T-helper 1 cell treated with Interleukin-12 subunit alpha and Interleukin-12 subunit beta and Interleukin-4 antibody, amounts not matched to agents 30 ng/mL and 1 ng/mL, for 36 hours (primary cell): ENCODE data around the gene C2CD4C. TPM values are rescaled to one million over a fixed set of nuclear protein-coding genes. Genes with fewer than 3 reads are reported as not detected.
"Not testable (repeated sequence)": the region's sequence is repeated elsewhere in the genome, so short reads cannot be mapped to it uniquely, and the experiment has no call there.

Experiments used
- intact Hi-C: fragments of 100-400 bp; cut with micrococcal nuclease; formaldehyde crosslinking; loops from one replicate; pipeline ENCODE4 v1.15.1; 2024
- total RNA-seq: library from RNA; stranded (reverse); gene quantifications from 2 replicates; pipeline ENCODE4 v1.2.3, GENCODE V29; 2022

C2CD4C gene
- total RNA-seq, 1 donor from 2014 or later: not detected

DNA sequence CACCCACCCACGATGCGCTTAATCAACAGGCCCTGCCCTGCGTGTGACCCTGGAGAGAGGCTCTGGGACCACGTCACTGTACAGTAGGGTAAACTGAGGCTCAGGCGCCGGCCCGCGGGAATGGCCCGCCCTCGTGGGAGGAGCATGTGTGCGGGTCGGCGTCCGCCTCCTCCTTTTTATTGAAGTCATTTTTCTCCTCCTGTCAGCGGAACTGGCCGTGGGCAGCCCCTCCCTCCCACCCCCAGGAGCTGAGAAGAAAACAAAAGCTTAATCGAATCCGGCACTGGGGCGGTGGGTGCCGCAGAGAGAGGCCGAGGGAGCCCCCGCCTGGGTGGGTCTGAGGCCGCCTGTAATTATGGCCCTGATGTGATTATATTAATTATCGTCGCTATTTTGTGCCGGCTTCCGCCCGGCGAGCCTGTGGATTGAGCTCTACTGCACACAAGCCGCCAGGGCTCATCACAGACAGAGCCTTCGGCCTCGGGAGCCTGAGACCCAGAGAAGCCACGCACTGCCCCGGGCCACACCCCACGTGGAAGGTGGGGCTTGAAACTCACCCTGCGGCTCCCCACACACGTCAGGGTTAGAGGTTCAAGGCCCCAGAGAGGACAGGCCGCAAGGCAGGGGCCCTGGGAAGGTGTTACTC, 7.0 kb downstream of the C2CD4C start:
- intact Hi-C loops: no loop called here

DNA sequence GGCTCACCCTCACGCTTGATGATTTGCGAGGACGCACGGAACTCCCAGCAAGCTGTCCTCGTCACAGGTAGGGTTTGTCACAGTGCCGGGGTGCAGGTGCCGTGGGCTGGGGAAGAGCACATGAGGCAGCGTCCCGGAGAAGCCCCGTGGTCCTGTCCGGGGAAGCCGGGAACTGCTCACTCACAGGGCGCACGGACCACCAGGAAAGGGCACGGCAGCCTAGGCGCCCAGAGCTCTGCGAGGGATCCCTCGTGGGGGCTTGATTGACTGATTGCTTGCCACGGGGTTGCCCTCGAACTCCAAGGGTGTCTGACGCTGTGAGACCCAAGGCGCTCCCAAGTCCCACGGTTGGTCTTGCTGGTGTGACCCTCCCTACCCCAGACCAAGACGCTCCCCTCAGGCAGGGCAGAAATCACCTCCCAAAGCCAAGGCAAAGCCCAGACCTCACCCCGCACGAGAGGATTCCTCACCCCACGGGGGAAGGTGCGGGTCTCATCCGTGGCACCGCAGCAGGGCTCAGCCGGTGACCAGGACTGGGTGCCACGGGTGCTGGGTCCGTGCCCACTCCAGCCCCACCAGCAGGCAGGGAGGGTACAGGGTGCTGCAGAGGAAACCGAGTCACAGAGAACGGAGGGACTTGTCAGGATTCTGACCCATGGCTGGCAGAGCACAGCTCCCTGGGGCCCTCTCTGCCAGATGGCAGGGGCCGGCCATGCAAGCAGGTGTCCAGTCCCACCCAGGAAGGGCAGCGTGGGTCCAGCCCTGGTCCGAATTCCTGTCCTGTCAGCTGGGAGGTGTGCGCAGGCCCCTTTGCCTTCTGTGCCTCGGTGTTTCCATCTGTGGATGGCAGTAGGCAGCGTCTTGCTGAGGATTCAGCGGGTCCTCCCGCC, 7.7 kb downstream of the C2CD4C start:
- intact Hi-C loops: no loop called here

DNA sequence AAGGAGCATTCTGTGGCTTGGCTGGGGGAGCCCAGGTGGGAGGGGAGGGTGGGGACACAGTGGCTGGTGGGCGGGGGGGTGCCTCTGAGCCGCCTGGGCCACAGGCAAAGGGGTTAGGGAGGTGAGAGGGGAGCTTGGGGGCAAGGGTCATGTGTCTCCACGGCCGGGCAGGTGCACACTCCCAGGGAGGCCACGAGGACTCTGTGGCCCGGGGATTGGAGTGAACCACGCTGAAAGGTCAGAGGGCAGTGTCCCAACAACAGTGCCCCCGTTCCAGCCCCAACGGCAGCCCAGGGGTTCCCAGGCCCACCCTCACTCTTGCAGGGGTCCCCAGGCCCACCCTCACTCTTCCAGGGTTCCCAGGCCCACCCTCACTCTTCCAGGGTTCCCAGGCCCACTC, 9.6 kb downstream of the C2CD4C start:
- intact Hi-C loops: no loop called here

DNA sequence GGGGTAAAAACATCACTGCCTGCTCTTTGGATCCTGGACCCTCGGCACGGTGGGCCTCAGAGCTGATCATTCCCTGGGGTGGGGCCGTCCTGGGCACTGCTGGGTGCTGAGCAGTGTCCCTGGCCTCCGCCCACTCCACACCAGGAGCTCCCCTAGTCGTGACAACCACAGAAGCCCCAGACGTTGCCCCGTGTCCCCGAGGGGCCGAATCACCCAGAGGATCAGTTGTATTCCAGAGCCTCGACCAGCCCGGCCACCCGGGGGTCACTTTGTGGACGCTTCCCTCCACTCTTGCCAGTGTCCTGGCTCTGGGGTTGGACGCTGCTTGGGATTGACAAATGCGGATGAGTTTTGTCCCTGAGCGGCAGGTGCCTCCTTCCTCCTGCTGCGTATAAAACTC, 10.2 kb downstream of the C2CD4C start:
- intact Hi-C loops: no loop called here

DNA sequence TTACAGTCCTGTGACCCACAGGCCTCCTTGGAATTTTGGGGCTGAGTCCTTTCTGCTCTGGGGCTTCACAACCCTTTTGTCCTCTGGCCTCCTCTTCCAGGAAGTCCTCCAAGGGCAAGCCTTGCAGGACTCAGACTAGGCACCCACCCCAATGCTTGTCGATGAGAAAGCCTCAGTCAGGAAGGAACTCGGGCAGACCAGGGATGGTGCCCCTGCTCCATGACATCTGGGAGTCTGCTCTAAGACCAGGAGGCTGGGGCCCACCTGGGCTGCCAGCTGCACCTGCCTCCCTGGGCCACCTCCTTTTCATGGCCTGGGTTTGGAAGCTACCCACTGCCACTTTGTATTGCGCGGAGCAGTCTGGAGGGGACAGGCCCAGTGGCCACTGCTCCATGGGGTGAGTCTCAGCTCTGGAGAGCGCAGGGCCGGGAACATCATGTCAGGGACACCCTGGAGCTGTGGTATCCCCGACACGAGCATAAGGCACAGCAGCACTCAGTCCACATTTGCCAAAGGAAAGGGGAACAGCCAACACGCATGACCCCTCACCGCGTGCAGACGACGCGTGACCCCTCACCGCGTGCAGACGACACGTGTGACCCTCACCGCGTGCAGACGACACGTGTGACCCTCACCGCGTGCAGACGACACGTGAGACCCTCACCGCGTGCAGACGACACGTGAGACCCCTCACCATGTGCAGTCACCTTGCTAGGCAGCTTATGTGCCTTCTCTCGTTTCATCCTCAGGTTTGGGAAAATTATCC, 10.8 kb downstream of the C2CD4C start:
- intact Hi-C loops: no loop called here

DNA sequence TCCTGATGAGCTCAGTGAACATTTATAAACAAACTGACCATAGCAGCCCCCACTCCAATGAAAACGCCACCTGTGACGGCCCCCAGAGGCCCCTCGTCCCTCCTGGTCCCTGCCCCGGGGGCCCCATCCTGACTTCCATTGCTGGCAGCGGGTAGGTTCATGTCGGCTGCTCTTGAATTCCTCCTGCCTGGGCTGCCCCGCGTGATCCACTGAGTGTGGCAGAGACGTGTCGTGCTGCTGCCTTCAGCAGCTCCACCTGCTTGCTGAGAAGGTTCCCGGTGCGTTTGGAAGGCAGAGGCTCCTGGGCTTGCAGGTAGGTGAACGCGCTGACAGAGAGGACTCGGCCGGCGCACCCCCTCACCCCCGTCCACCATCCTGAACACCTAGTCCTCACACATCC, 11.6 kb downstream of the C2CD4C start:
- intact Hi-C loops: no loop called here

DNA sequence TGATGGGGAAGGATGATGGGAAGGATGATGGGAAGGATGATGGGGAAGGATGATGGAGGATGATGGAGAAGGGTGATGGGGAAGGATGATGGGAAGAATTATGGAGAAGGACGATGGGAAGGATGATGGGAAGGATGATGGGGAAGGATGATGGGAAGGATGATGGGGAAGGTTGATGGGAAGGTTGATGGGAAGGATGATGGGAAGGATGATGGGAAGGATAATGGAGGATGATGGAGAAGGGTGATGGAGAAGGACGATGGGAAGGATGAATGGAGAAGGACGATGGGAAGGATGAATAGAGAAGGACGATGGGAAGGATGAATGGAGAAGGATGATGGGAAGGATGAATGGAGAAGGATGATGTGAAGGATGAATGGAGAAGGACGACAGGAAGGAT, 13.5 kb downstream of the C2CD4C start:
- intact Hi-C loops: no loop called here

DNA sequence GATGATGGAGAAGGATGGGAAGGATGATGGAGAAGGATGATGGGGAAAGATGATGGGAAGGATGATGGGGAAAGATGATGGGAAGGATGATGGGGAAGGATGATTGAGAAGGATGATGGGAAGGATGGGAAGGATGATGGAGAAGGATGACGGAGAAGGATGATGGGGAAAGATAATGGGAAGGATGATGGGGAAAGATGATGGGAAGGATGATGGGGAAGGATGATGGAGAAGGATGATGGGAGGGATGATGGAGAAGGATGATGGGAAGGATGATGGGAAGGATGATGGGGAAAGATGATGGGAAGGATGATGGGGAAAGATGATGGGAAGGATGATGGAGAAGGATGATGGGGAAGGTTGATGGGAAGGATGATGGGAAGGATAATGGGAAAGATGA, 14.1 kb downstream of the C2CD4C start:
- intact Hi-C loops: not testable (repeated sequence)

DNA sequence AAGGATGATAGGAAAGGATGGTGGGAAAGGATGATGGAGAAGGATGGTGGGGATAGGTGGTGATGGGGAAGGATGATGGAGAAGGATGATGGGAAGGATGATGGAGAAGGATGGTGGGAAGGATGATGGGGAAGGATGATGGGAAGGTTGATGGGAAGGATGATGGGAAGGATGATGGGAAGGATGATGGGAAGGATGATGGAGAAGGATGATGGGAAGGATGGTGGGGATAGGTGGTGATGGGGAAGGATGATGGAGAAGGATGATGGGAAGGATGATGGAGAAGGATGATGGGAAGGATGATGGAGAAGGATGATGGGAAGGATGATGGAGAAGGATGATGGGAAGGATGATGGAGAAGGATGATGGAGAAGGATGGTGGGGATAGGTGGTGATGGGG, 15.4 kb downstream of the C2CD4C start:
- intact Hi-C loops: not testable (repeated sequence)

DNA sequence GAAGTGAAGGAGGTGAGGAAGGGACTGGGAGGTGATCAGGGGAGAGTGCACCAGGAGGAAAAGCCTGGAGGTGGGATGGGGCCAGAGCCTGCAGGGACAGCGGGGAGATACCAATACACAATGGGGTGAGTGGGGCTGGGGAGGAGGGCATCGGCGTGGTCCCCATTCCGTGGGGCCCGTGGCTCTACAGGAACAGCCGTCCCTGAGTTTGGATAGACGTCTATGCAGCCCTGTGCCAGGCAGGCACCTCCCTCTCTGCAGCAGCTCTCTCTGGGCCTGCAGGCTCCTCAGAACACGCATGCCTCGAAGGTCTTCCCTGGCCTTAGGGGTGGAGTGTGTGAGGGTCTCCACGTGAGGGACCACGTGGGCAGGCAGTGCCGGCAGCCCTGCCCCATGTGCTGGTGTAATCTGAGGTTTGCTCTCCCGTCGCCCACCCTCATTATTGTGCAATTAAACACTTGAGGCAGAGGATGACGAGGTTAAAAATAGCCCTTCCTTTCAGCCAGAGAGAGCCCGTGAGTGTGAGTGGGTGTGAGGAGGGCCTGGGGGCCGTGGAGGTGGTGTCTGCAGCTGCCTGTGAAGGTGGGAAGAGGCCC, 16.5 kb downstream of the C2CD4C start:
- intact Hi-C loops: no loop called here

DNA sequence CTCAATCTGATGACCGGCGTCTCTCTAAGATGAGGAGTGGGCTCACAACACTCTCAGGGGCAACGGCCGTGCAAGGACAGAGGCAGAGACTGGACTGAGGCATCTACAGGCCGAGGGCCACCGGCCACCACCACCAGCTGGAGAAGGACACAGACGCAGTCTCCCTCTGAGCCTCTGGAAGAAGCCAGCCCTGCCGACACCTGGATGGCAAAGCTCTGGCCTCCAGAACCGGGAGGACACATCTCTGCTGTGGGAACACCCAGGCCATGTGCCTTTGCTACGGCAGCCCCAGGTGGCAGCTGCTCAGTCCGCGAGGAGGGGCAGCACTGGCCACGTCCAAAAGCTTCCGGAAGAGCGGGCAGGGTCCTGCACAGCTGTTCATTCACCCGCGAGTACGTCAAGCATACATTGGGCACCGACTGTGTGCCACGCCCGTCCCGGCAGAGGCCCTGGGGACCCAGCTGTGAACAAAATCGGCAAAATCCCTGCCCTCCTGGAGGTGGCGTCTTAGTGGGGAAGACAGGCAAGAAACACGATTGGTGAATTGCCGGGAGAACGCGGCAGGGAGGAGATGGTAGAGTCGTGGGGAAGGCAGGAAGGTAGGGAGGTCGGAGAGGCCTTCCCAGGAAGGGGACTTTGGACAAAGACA, 17.1 kb downstream of the C2CD4C start:
- intact Hi-C loops: no loop called here

DNA sequence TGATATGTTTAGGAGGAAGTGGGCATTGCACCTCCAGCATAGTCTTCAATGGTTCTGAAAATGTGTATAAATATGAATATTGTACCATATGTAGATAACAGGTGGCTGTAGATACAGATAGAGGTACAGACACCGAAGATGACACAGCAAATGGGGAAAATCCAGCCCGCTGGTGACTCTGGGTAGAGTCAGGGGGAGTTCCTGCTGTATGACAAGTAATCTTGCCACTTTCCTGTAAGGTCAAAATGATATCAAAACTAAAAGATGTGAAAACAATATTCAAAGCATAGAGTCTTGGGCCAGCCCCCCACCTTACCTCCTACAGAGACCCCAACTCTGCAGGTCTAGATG, 17.8 kb downstream of the C2CD4C start:
- intact Hi-C loops: no loop called here

DNA sequence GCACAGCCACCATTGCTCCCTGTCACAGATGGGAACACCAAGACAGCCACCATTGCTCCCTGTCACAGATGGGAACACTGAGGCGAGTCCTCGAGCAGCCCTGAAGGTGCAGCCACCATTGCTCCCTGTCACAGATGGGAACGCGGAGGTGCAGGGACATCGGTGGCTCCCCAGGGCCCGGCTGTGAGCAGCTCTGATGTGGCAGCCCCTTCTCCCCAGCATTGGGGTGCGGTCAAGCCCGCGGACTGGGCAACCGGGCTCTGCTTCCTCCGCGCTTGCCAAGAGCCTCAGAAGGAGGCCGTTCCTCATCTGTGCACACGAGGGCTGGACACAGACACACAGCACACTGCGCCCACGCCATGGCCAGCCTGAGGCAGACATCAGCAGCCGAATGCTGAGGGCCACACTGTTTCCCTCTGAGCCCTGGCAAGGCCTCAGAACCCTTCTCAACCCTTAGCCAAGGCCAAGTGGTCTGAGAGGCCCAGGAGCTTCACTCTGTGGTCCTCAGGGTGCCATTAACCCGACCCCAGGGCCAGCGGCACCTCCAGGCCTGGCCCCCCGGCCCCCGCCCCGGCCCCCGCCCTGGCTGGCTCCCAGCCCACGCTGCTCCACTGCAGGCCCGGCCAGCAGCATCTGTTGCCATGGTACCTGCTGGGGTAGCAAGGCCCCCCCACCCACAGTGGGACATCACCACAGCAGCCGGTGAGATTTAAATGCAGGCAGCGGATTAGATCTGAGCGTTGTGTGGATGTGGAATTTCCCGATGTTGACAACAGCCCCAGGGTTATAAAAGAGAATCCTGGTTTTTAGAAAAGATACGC, 18.4 kb downstream of the C2CD4C start:
- intact Hi-C loops: no loop called here

DNA sequence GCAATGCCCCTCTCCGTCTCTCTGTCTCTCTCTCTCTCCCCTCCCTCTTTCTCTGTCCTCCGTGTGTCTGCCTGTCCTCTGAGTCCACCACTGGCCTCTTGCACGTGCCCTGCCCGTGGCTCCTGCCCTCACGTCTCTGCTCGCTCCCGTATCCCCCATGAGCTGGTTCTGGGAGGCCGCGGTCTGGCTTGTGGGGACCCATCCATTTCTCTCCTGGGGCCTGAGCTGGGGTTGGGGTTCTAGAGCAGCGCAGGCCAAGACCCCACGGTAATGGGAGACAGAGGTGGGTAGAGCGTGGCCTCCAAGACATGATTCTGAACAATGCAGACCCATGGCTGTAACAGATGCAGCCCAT, 19.0 kb downstream of the C2CD4C start:
- intact Hi-C loops: no loop called here

DNA sequence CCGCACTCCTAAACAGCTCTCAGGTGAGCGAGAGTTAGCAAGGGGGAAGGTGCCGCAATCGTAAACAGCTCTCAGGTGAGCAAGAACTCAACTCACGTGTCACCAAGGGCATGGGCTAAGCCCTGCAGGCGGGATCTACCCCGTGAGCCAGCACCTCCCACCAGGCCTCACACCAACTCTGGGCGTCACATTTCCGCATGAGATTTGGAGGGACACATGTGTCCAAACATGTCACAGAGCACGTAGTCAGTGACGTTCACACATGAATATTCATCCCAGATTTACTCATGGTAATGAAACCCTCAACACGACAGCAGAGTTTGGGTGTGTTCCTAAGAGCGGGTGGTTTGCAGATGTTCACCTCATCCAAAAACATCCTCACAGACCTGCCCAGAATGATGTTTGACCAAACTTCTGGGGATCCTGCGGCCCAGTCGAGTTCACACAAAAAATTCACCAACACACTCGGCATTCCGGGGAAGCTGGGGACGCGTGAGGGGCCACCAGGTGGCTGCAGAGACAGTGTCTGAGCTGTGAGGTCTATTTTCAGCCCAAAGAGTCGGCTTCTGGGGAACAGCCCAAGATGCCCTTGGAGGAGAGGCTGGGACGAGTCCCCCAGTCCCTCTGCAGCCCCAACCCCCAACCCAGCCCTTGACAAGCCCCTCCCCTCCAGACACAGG, 19.6 kb downstream of the C2CD4C start:
- intact Hi-C loops: no loop called here

DNA sequence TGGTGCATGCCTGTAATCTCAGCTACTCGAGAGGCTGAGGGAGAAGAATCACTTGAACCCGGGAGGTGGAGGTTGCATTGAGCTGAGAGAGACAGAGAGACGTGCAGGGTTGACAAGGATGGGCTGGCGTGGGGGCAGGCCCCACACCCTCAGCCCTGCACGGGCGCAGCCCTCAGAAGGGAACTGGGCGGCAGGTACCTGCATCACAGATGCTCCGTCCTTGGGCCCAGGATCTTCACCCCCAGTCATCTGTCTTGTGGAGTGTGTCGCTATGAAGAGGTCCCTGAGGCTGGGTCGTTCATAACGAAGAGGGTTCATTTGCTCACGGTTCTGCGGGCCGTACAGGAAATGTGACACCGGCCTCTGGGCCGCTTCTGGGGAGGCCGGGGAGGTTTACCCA, 20.3 kb downstream of the C2CD4C start:
- intact Hi-C loops: no loop called here

DNA sequence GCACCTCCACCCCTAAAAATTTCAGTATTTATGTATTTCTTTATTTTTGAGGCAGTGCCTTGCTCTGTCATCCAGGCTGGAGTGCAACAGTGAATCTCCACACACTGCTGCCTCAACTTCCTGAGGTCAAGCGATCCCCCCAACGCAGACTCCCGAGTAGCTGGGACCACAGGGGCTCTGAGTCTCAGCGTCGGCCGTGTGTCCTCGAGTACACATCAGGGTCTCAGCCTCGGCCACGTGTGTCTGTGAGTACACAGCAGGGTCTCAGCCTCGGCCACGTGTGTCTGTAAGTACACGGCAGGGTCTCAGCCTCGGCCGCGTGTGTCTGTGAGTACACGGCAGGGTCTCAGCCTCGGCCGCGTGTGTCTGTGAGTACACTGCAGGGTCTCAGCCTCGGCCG, 21.2 kb downstream of the C2CD4C start:
- intact Hi-C loops: no loop called here

DNA sequence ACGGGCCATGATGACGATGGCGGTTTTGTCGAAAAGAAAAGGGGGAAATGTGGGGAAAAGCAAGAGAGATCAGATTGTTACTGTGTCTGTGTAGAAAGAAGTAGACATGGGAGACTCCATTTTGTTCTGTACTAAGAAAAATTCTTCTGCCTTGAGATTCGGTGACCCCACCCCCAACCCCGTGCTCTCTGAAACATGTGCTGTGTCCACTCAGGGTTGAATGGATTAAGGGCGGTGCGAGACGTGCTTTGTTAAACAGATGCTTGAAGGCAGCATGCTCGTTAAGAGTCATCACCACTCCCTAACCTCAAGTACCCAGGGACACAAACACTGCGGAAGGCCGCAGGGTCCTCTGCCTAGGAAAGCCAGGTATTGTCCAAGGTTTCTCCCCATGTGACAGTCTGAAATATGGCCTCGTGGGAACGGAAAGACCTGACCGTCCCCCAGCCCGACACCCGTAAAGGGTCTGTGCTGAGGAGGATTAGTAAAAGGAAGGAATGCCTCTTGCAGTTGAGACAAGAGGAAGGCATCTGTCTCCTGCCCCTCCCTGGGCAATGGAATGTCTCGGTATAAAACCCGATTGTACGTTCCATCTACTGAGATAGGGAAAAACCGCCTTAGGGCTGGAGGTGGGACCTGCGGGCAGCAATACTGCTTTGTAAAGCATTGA, 22.2 kb downstream of the C2CD4C start:
- intact Hi-C loops: not testable (repeated sequence)

DNA sequence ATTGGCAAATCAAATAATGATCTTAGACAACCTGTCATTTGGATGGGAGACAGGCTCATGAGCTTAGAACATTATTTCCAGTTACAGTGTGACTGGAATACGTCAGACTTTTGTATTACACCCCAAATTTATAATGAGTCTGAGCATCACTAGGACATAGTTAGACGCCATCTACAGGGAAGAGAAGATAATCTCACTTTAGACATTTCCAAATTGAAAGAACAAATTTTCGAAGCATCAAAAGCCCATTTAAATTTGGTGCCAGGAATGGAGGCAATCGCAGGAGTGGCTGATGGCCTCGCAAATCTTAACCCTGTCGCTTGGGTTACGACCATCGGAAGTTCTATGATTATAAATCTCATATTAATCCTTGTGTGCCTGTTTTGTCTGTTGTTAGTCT, 22.8 kb downstream of the C2CD4C start:
- intact Hi-C loops: not testable (repeated sequence)

DNA sequence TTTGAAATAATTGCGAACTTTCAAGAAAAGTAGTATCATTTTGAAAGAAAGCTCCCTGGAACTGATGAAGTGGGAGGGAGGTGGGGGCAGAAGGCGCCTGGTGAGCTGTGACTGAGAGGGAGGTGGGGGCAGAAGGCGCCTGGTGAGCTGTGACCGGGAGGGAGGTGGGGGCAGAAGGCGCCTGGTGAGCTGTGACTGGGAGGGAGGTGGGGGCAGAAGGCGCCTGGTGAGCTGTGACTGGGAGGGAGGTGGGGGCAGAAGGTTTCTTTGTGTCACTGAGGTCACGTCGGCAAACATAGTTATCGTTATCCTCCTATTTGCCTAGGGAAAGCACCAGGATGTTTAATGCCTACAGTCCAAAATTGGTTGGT, 24.2 kb downstream of the C2CD4C start:
- intact Hi-C loops: no loop called here
